Iris pigment epithelial cell (primary cell): Measurements from ENCODE around the gene KRT80.

Experiments used
- DNase-seq: peaks from one replicate; pipeline ENCODE4 v3.0.0-alpha.2; 2011; ENCODE audit warnings: low read depth

Gene KRT80

GRCh38 chr12:52152905-52153317 is 38.9 kb downstream of the KRT80 start:
- no peak for DNase-seq

- DNase-seq: peak; percentile 44
Measured at GRCh38 chr12:52151837-52152783, 39.7 kb downstream of the KRT80 start.

GRCh38 chr12:52151153-52151836 is 40.5 kb downstream of the KRT80 start:
- DNase-seq: no peak

- no peak for DNase-seq
Measured at GRCh38 chr12:52149651-52150241, 42.1 kb downstream of the KRT80 start.

GRCh38 chr12:52149182-52149641 is 42.6 kb downstream of the KRT80 start:
- no peak for DNase-seq

- no peak for DNase-seq
Measured at GRCh38 chr12:52148464-52149181, 43.2 kb downstream of the KRT80 start.

GRCh38 chr12:52147964-52148463 is 43.8 kb downstream of the KRT80 start:
- DNase-seq: no peak

- DNase-seq: peak; percentile 98
Measured at GRCh38 chr12:52147367-52147963, 44.3 kb downstream of the KRT80 start.

GRCh38 chr12:52146822-52147366 is 44.9 kb downstream of the KRT80 start:
- no peak for DNase-seq

- DNase-seq: no peak
Measured at GRCh38 chr12:52146089-52146821, 45.6 kb downstream of the KRT80 start.

GRCh38 chr12:52145228-52146088 is 46.4 kb downstream of the KRT80 start:
- DNase-seq: no peak

GRCh38 chr12:52144512-52145227 is 47.1 kb downstream of the KRT80 start:
- no peak for DNase-seq

GRCh38 chr12:52142431-52142830 is 49.4 kb downstream of the KRT80 start:
- no peak for DNase-seq

GRCh38 chr12:52141875-52142274 is 49.9 kb downstream of the KRT80 start:
- no peak for DNase-seq

- DNase-seq: no peak
Measured at GRCh38 chr12:52141306-52141705, 50.5 kb downstream of the KRT80 start.

GRCh38 chr12:52139579-52140062 is 52.2 kb downstream of the KRT80 start:
- DNase-seq: no peak

- DNase-seq: no peak
Measured at GRCh38 chr12:52139147-52139546, 52.7 kb downstream of the KRT80 start.

- DNase-seq: no peak
Measured at GRCh38 chr12:52137746-52138145, 54.1 kb downstream of the KRT80 start.

GRCh38 chr12:52132754-52133161 is 59.1 kb downstream of the KRT80 start:
- no peak for DNase-seq
